HCT116 (cell line): ENCODE measurements around the gene MICALL1. TPM values are rescaled to one million over a fixed set of nuclear protein-coding genes. Genes with fewer than 3 reads are reported as not detected.

ENCODE experiments used
- ATAC-seq: fragments of 200-7000 bp; cut with Tn5 transposase; 2 replicates; pipeline ENCODE4 v1.9.1; 2020; ENCODE audit warnings: mild to moderate bottlenecking, moderate library complexity
- BruUV-seq: library from RNA; stranded (reverse); fragments of 400-500 nt; replicated peaks from 2 replicates; lab custom pipeline; 2021; lab: Mats Ljungman, UMichigan
- CTCF ChIA-PET: fragments of 300-600 bp; sonication (Branson Sonifier 250); formaldehyde crosslinking; loops from one replicate; lab custom pipeline; 2021; ENCODE audit warnings: antibody characterized with exemption; lab: Charles Lee
- POLR2A ChIA-PET: fragments of 300-600, 350-600 bp; sonication (Branson Sonifier 250); formaldehyde crosslinking; loops from one replicate; lab custom pipeline; 2021; ENCODE audit warnings: antibody characterized with exemption; lab: Charles Lee
- RAD21 ChIA-PET, 2 experiments: fragments of 300-600 bp; sonication (Branson Sonifier 250); formaldehyde crosslinking; loops; one replicate each; lab custom pipeline; 2023; ENCODE audit warnings: low total read pairs in 2 of 2; ENCODE audit not compliant: uncharacterized antibody in 2 of 2, unreplicated experiment in 2 of 2, low non-redundant PET in 1 of 2; lab: Charles Lee
- DNase-seq: peaks from one replicate; pipeline ENCODE4 v3.0.0-alpha.2; 2010; ENCODE audit warnings: low read depth, low spot score
- H2AFZ ChIP-seq: fragments of 200-600 bp; shearing (Covaris generic), sonication (generic); 2 replicates; pipeline ENCODE4 v1.6.1; 2017; ENCODE audit warnings: low read depth, mixed run types, mixed read lengths, antibody characterized with exemption, low read length; ENCODE audit not compliant: poor library complexity, severe bottlenecking
- H3K27ac ChIP-seq: 2 replicates; pipeline ENCODE4 v1.5.1; 2012; ENCODE audit warnings: low read depth, low read length
- H3K27me3 ChIP-seq: fragments of 200-600 bp; sonication (generic); 2 replicates; pipeline ENCODE4 v1.6.1; 2016; ENCODE audit warnings: mixed run types, low read length, mixed read lengths; ENCODE audit not compliant: insufficient read depth
- H3K36me3 ChIP-seq, 2 experiments: fragments of 200-500 bp in 1 of 2; fragments of 200-600 bp in 1 of 2; sonication (Bioruptor generic) in 1 of 2; sonication (generic) in 1 of 2; 2 replicates each; pipeline versions ENCODE4 v1.5.1 to v1.6.1; 2014 to 2016; ENCODE audit warnings: low read length in 2 of 2, inconsistent platforms in 1 of 2, mixed read lengths in 1 of 2, mixed run types in 1 of 2; ENCODE audit not compliant: insufficient read depth in 2 of 2, control insufficient read depth in 1 of 2
- H3K4me1 ChIP-seq, 2 experiments: fragments of 200-600 bp in 1 of 2; sonication (generic) in 1 of 2; 2 replicates each; pipeline versions ENCODE4 v1.5.1 to v1.6.1; 2012 to 2017; ENCODE audit warnings: low read length in 2 of 2, inconsistent platforms in 1 of 2, mild to moderate bottlenecking in 1 of 2, mixed read lengths in 1 of 2, mixed run types in 1 of 2, moderate library complexity in 1 of 2; ENCODE audit not compliant: insufficient read depth in 2 of 2, control insufficient read depth in 1 of 2
- H3K4me2 ChIP-seq: fragments of 200-600 bp; sonication (generic); 2 replicates; pipeline ENCODE4 v1.6.1; 2017; ENCODE audit warnings: mixed run types, low read length, mixed read lengths
- H3K4me3 ChIP-seq, 2 experiments: fragments of 200-600 bp in 1 of 2; sonication (generic) in 1 of 2; replicated peaks in 1 of 2; 2 replicates each; pipeline ENCODE4 v1.5.1; 2011 to 2016; ENCODE audit warnings: low read length in 2 of 2, control low read depth in 1 of 2, low read depth in 1 of 2, mild to moderate bottlenecking in 1 of 2, mixed read lengths in 1 of 2, mixed run types in 1 of 2
- H3K79me2 ChIP-seq: fragments of 200-600 bp; sonication (generic); 2 replicates; pipeline ENCODE4 v1.6.1; 2017; ENCODE audit warnings: mild to moderate bottlenecking, mixed run types, low read length, moderate library complexity, mixed read lengths; ENCODE audit not compliant: insufficient read depth
- H3K9ac ChIP-seq: fragments of 200-600 bp; sonication (generic); 2 replicates; pipeline ENCODE4 v1.6.1; 2016; ENCODE audit warnings: low read length, mixed read lengths
- H3K9me2 ChIP-seq: fragments of 200-600 bp; sonication (generic), shearing (Covaris generic); 2 replicates; pipeline ENCODE4 v1.6.1; 2017; ENCODE audit warnings: mixed run types, mild to moderate bottlenecking, moderate library complexity; ENCODE audit not compliant: insufficient read depth
- H3K9me3 ChIP-seq, 2 experiments: fragments of 200-500 bp in 1 of 2; fragments of 200-600 bp in 1 of 2; sonication (Bioruptor generic) in 1 of 2; sonication (generic) in 1 of 2; 2 replicates each; pipeline ENCODE4 v1.6.1; 2014 to 2017; ENCODE audit warnings: low read length in 2 of 2, mixed read lengths in 2 of 2, inconsistent platforms in 1 of 2, low read depth in 1 of 2, mild to moderate bottlenecking in 1 of 2, mixed run types in 1 of 2, moderate library complexity in 1 of 2; ENCODE audit not compliant: control insufficient read depth in 1 of 2, insufficient read depth in 1 of 2
- H4K20me1 ChIP-seq: fragments of 200-600 bp; sonication (generic), shearing (Covaris generic); 2 replicates; pipeline ENCODE4 v1.6.1; 2017; ENCODE audit warnings: mixed run types, mild to moderate bottlenecking, moderate library complexity; ENCODE audit not compliant: insufficient read depth
- EGR1 ChIP-seq: IDR thresholded peaks from 2 replicates; pipeline ENCODE4 v1.6.1; 2012; ENCODE audit warnings: low read depth
- EZH2 ChIP-seq: fragments of 200-600 bp; sonication (generic); IDR thresholded peaks from 2 replicates; pipeline ENCODE4 v1.6.1; 2017; ENCODE audit warnings: antibody characterized with exemption, mixed run types
- FOSL1 ChIP-seq: IDR thresholded peaks from 2 replicates; pipeline ENCODE4 v1.6.1; 2012; ENCODE audit warnings: low read depth
- JUND ChIP-seq: IDR thresholded peaks from 2 replicates; pipeline ENCODE4 v1.6.1; 2012
- POLR2A ChIP-seq: IDR thresholded peaks from 2 replicates; pipeline ENCODE4 v1.7.0; 2011; ENCODE audit warnings: borderline replicate concordance; ENCODE audit not compliant: insufficient read depth, insufficient read length; ENCODE audit errors: extremely low read depth
- POLR2AphosphoS5 ChIP-seq: IDR thresholded peaks from 2 replicates; pipeline ENCODE4 v1.6.1; 2011; ENCODE audit warnings: mild to moderate bottlenecking, low read depth, low read length, moderate library complexity
- RAD21 ChIP-seq: IDR thresholded peaks from 2 replicates; pipeline ENCODE4 v1.6.1; 2012; ENCODE audit warnings: low read depth, mild to moderate bottlenecking
- SIN3A ChIP-seq: IDR thresholded peaks from 2 replicates; pipeline ENCODE4 v1.6.1; 2012; ENCODE audit warnings: low read depth
- SP1 ChIP-seq: IDR thresholded peaks from 2 replicates; pipeline ENCODE4 v1.6.1; 2012; ENCODE audit warnings: low read depth
- SRF ChIP-seq: IDR thresholded peaks from 2 replicates; pipeline ENCODE4 v1.6.1; 2012; ENCODE audit warnings: low read depth
- intact Hi-C: fragments of 100-400 bp; cut with micrococcal nuclease; formaldehyde crosslinking; loops from 2 replicates; pipeline ENCODE4 v1.10.0; 2022
- total RNA-seq: library from RNA; stranded (reverse); gene quantifications from one replicate; pipeline ENCODE4 v1.2.1, GENCODE V29; 2021; ENCODE audit not compliant: unreplicated experiment
- TF ChIP-seq, protein P1 (sequence below), 3 experiments: fragments of 200-600 bp in 1 of 3; sonication (generic) in 1 of 3; IDR thresholded peaks in 2 of 3; conservative IDR thresholded peaks in 1 of 3; 2 replicates each; pipeline ENCODE4 v1.5.1; 2012 to 2017; ENCODE audit warnings: low read depth in 2 of 3, low read length in 2 of 3, antibody characterized with exemption in 1 of 3, borderline replicate concordance in 1 of 3, control low read depth in 1 of 3, mild to moderate bottlenecking in 1 of 3, mixed read lengths in 1 of 3, mixed run types in 1 of 3, moderate library complexity in 1 of 3; ENCODE audit not compliant: insufficient read depth in 1 of 3
- TF ChIP-seq, protein P2 (sequence below): IDR thresholded peaks from 2 replicates; pipeline ENCODE4 v1.6.1; 2012
- TF ChIP-seq, protein P3 (sequence below): IDR thresholded peaks from 2 replicates; pipeline ENCODE4 v1.6.1; 2012
- TF ChIP-seq, protein P4 (sequence below): IDR thresholded peaks from 2 replicates; pipeline ENCODE4 v1.6.1; 2012; ENCODE audit warnings: low read depth

MICALL1 gene
- total RNA-seq, 1 experiment from 2014 or later, result 35.2 TPM

DNA sequence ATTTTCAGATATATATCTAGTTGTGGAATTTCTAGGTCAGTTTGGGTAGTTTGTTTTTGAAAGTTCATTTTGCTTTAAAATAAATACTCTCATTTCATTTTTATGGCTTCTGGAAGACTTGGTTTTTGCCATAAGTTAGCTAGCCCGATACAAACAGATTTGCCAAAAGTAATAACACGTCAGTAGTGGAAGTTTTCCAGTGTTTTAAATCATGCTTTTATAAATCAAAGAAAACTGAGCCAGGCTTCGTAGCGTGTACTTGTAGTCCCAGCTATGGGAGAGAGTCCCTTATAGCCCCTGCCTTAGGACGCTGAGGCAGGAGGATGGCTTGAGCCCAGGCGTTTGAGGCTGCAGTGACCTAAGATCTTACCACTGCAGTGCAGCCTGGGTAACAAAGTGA, 21.7 kb upstream of the MICALL1 start:
- ChIA-PET POLR2A (interaction anchor here (1.1 kb wide), 1 partner anchor 9 kb away, joined by 3 read pairs; no protein-coding TSS in a partner anchor), CTCF (interaction anchor here (0.8 kb wide), 1 partner anchor 21 kb away, joined by 5 read pairs; no protein-coding TSS in a partner anchor), RAD21 (no interaction called here)
- DNase-seq (no peak), ATAC-seq (no peak)
- H3K79me2 ChIP-seq, result peaks cover 76% of the 10 kb centered on the region
- no peak overlapping the region for H3K4me2 ChIP-seq
- no peak overlapping the region for H2AFZ ChIP-seq
- no peaks in the 10 kb centered on the region for H3K9me2 ChIP-seq
- no peaks in the 10 kb centered on the region for H3K27me3 ChIP-seq
- TF ChIP-seq POLR2AphosphoS5 (no peak), SP1 (no peak)
- no TSS peak for BruUV-seq
- no peaks in the 10 kb centered on the region for H3K4me1 ChIP-seq
- H3K4me3 ChIP-seq, result no peak overlapping the region
- H3K9me3 ChIP-seq, result no peaks in the 10 kb centered on the region
- no peak overlapping the region for H3K27ac ChIP-seq
- H4K20me1 ChIP-seq, result no peaks in the 10 kb centered on the region
- peaks cover 32 to 58% of the 10 kb centered on the region in 2 experiments for H3K36me3 ChIP-seq
- intact Hi-C loops, result loop anchor here (10.0 kb wide), 1 partner anchor 50 kb away; no protein-coding TSS in a partner anchor
- no peak overlapping the region for H3K9ac ChIP-seq

DNA sequence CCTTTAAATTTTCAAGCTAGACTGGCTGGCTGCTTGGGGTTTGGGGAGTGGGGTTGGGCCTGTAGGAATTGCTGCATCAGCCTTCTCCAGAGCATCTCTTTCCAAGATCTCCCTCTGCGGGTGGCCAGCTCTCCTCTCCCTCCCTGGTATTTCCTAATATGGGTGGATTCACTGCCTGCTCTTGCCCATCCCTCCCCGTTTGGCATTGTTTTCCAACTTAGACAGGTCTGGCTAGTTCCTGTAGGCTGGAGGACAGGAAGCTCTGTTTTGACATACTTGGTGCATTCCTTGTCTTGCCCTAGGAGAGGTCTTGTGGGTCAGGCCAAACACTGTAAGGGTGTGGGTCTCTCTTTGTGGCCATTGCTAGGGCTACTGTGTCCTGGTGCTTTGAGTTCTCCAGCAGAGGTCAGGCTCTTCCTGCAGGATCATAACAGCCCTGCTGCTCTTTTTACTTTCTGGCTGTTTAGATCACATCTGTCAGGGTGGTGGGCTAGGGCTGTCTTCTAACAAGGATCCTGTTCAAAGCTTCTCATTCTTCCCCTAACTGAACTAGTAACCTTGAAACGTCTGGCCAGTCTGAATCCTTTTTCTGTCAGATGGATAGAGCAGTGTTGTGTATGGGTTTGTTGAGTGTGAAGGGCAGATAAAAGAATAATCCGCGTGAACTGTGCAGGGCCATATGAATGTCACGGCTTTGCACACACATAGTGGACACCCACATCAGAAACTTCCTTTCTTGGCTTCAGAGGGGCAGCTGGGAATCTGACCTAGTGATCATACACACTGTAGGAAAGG, 18.3 kb upstream of the MICALL1 start:
- H3K4me3 ChIP-seq, result no peak overlapping the region
- CTCF ChIA-PET, result interaction anchor here (0.6 to 1.6 kb wide), 3 partner anchors 25 to 629 kb away, joined by 3 to 6 read pairs (median 4); no protein-coding TSS in a partner anchor
- RAD21 ChIA-PET, result no interaction called here
- H3K36me3 ChIP-seq, result peaks cover 19 to 41% of the 10 kb centered on the region in 2 experiments
- no peak overlapping the region for H3K27ac ChIP-seq
- H3K4me1 ChIP-seq, result peaks cover under 1 to 4% of the 10 kb centered on the region in 2 experiments; a peak in 1 of 4 replicates
- H3K4me2 ChIP-seq, result no peak overlapping the region
- H2AFZ ChIP-seq, result no peak overlapping the region
- no TSS peak for BruUV-seq
- no peaks in the 10 kb centered on the region for H4K20me1 ChIP-seq
- ATAC-seq, result peak; percentile 58; the same call in 1 of the 2 replicates
- no peaks in the 10 kb centered on the region for H3K9me2 ChIP-seq
- intact Hi-C loops, result loop anchor here (1.0 to 10.0 kb wide), 2 partner anchors 47 to 78 kb away; no protein-coding TSS in a partner anchor
- peaks cover 44% of the 10 kb centered on the region for H3K79me2 ChIP-seq
- no peak for DNase-seq
- POLR2A ChIA-PET, result no interaction called here
- no peaks in the 10 kb centered on the region for H3K27me3 ChIP-seq
- no peak overlapping the region for H3K9ac ChIP-seq
- no peaks in the 10 kb centered on the region for H3K9me3 ChIP-seq
- TF ChIP-seq, protein P1, sequence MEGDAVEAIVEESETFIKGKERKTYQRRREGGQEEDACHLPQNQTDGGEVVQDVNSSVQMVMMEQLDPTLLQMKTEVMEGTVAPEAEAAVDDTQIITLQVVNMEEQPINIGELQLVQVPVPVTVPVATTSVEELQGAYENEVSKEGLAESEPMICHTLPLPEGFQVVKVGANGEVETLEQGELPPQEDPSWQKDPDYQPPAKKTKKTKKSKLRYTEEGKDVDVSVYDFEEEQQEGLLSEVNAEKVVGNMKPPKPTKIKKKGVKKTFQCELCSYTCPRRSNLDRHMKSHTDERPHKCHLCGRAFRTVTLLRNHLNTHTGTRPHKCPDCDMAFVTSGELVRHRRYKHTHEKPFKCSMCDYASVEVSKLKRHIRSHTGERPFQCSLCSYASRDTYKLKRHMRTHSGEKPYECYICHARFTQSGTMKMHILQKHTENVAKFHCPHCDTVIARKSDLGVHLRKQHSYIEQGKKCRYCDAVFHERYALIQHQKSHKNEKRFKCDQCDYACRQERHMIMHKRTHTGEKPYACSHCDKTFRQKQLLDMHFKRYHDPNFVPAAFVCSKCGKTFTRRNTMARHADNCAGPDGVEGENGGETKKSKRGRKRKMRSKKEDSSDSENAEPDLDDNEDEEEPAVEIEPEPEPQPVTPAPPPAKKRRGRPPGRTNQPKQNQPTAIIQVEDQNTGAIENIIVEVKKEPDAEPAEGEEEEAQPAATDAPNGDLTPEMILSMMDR (IDR thresholded peaks at IDR 0.05 in 2 of 3, conservative IDR thresholded peaks at IDR 0.05 in 1 of 3; ENCODE audit: borderline replicate concordance in 1 of 3, insufficient read depth in 1 of 3, low read depth in 2 of 3, low read length in 2 of 3), result peak; percentile 39 to 44 (median 42); a peak in 5 of 6 replicates
- no peak for TF ChIP-seq EGR1
- peak; percentile 64 for TF ChIP-seq RAD21
- TF ChIP-seq FOSL1, result no peak
- TF ChIP-seq SP1, result no peak
- TF ChIP-seq SIN3A, result no peak
- TF ChIP-seq, protein P2, sequence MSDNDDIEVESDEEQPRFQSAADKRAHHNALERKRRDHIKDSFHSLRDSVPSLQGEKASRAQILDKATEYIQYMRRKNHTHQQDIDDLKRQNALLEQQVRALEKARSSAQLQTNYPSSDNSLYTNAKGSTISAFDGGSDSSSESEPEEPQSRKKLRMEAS, result no peak
- no peak for TF ChIP-seq JUND
- TF ChIP-seq, protein P3, sequence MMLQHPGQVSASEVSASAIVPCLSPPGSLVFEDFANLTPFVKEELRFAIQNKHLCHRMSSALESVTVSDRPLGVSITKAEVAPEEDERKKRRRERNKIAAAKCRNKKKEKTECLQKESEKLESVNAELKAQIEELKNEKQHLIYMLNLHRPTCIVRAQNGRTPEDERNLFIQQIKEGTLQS, result no peak
- TF ChIP-seq EZH2, result no peak
- no peak for TF ChIP-seq POLR2A
- no peak for TF ChIP-seq SRF
- TF ChIP-seq, protein P4, sequence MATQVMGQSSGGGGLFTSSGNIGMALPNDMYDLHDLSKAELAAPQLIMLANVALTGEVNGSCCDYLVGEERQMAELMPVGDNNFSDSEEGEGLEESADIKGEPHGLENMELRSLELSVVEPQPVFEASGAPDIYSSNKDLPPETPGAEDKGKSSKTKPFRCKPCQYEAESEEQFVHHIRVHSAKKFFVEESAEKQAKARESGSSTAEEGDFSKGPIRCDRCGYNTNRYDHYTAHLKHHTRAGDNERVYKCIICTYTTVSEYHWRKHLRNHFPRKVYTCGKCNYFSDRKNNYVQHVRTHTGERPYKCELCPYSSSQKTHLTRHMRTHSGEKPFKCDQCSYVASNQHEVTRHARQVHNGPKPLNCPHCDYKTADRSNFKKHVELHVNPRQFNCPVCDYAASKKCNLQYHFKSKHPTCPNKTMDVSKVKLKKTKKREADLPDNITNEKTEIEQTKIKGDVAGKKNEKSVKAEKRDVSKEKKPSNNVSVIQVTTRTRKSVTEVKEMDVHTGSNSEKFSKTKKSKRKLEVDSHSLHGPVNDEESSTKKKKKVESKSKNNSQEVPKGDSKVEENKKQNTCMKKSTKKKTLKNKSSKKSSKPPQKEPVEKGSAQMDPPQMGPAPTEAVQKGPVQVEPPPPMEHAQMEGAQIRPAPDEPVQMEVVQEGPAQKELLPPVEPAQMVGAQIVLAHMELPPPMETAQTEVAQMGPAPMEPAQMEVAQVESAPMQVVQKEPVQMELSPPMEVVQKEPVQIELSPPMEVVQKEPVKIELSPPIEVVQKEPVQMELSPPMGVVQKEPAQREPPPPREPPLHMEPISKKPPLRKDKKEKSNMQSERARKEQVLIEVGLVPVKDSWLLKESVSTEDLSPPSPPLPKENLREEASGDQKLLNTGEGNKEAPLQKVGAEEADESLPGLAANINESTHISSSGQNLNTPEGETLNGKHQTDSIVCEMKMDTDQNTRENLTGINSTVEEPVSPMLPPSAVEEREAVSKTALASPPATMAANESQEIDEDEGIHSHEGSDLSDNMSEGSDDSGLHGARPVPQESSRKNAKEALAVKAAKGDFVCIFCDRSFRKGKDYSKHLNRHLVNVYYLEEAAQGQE, result no peak
